Embryonic facial prominence (tissue), 1 donor: ENCODE results near the gene FXYD4.
"Not testable (repeated sequence)": the region's sequence is repeated elsewhere in the genome, so short reads cannot be mapped to it uniquely, and the experiment has no call there.

Experiments
- DNase-seq: peaks from one replicate; pipeline ENCODE4 v3.0.0-alpha.2; 2016; ENCODE audit errors: extremely low spot score

Gene FXYD4

DNA sequence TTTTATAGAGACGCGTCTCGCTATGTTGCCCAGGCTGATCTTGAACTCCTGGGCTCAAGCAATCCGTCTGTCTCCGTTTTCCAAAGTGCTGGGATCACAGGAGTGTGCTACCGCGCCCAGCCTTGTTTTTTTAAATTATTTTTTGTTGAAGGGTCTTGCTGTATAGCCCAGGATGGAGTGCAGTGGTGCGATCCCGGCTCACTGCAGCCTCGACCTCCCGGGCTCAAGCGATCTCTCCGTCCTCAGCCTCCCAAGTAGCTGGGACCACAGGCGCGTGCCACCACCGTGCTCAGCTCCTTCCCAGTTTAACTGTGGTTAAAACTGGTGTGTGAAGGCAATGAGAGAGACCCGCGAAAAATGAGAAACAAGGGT, 48.5 kb downstream of the FXYD4 start:
- DNase-seq = no peak

DNA sequence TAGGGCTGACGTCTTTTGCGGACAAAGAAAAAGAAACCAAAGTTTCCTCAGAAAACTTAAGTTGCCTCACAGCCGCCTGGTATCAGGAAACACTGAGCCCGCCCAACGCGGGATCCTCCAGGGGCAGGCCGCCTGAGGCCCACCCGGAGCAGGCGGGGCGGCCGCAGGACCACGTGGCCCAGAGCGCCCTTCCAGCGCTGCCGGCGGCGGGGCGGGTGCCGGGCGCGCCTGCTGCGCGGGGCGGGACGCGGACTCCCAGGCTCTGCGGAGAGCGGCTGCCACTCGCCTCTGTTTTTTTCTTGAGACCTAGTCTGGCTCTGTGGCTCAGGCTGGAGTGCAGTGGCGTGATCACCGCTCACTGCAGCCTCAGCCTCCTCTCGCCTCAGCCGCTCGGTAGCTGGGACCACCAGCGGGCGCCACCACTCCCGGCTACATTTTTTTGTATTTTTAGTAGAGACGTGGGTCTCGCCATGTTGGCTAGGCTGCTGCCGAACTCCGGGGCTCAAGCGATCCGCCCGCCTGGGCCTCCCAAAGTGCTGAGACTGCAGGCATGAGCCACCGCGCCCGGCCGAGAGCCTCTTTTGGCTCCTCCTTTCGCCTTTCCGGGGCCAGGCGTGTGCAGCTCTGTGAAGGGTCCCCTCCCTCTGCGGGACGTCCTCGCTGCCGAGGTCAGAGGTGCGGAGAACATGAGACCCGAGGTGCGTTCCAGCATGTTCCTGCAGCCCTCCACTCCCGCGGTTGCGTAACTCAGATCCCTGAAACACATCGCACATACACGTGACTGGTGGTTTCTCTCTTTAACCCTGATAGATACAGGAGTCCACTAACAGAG, 49.1 kb downstream of the FXYD4 start:
- DNase-seq = peak; percentile 66

DNA sequence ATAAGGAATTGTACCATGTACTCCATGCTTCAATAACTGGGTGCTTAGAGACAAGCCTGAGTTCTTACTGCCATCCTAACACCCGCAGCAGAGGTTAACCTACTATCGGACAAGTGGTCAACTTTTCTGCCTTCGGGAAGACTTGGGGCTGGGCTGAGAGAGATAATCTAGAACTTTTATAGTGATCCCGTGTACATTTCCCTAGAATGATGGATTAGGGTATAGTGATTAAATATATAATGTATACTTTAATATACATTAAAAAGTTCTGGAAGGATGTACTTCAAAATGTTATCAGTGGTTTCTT, 49.7 kb downstream of the FXYD4 start:
- DNase-seq = no peak

- DNase-seq = no peak
Observed at GRCh38 chr10:43421519-43421918, 50.1 kb downstream of the FXYD4 start.

DNA sequence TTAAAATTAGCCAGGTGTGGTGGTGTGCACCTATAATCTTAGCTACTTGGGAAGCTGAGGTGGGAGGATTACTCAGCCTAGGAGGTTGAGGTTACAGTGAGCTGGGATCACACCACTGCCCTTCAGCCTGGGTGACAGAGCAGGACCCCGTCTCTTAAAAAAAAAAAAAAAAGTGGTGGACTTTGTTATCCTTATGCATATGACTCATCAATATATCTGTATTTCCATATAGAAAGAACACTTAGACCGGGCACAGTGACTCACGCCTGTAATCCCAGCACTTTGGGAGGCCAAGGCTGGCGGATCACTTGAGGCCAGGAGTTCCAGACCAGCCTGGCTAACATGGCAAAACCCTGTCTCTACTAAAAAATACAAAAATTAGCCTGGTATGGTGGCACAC, 50.5 kb downstream of the FXYD4 start:
- DNase-seq = not testable (repeated sequence)

DNA sequence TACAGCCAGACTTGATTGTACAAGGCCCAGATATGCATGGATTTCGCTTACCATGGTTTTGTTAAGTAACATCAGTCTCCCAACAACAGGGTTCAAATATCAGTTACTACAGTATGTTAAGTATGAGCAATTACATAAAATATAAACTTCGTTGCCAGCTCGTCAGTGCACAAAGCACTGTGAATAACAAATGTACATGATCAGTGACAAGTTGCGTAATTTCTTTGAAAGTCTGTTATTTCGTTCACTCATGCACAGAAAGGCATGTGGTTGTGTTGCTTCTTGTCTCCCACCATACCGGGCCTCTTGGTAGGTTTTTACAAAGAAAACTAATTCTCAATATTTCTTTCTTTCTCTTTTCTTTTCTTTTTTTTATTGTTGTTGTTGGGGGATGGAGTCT, 53.0 kb downstream of the FXYD4 start:
- no peak for DNase-seq
